Nephron (organoid): ENCODE results near the gene FAM221A.
A peak's percentile ranks its signal among the peaks of the same experiment; 100 is the strongest.
"Not testable (repeated sequence)": the region's sequence is repeated elsewhere in the genome, so short reads cannot be mapped to it uniquely, and the experiment has no call there.

Experiments used
- H3K27ac Mint-ChIP-seq, 3 experiments: 2 replicates each; pipeline ENCODE4 v1.8.0; 2020; ENCODE audit warnings: mixed read lengths in 3 of 3, mild to moderate bottlenecking in 2 of 3, moderate library complexity in 1 of 3
- H3K27me3 Mint-ChIP-seq: 2 replicates; pipeline ENCODE4 v1.8.0; 2021; ENCODE audit warnings: low read depth, mild to moderate bottlenecking, moderate library complexity, mixed read lengths
- H3K36me3 Mint-ChIP-seq: 2 replicates; pipeline ENCODE4 v1.8.0; 2020; ENCODE audit warnings: low read depth, mixed read lengths
- H3K4me1 Mint-ChIP-seq: 2 replicates; pipeline ENCODE4 v1.8.0; 2020; ENCODE audit warnings: mixed read lengths
- H3K4me3 Mint-ChIP-seq, 3 experiments: 2 replicates each; pipeline ENCODE4 v1.8.0; 2020; ENCODE audit warnings: mild to moderate bottlenecking in 3 of 3, mixed read lengths in 3 of 3, moderate library complexity in 2 of 3
- H3K9me3 Mint-ChIP-seq: 2 replicates; pipeline ENCODE4 v1.8.0; 2020; ENCODE audit warnings: mixed read lengths
- CTCF ChIP-seq, 3 experiments: fragments of 200-600 bp; sonication (generic); IDR thresholded peaks; one replicate each; pipeline ENCODE4 v1.5.0; 2021; ENCODE audit warnings: antibody characterized with exemption in 3 of 3; ENCODE audit not compliant: unreplicated experiment in 3 of 3

FAM221A gene

GRCh38 chr7:23664122-23664521 is 15.9 kb upstream of the FAM221A start:
- Mint-ChIP-seq H3K9me3 (peaks cover 4% of the 10 kb centered on the region), H3K27me3 (no peaks in the 10 kb centered on the region), H3K27ac (no peak overlapping the region), H3K36me3 (no peaks in the 10 kb centered on the region), H3K4me1 (peaks cover 5% of the 10 kb centered on the region), H3K4me3 (no peak overlapping the region)
- TF ChIP-seq CTCF (IDR thresholded peaks at IDR 0.05; ENCODE audit: unreplicated experiment in 3 of 3), result no peak

DNA sequence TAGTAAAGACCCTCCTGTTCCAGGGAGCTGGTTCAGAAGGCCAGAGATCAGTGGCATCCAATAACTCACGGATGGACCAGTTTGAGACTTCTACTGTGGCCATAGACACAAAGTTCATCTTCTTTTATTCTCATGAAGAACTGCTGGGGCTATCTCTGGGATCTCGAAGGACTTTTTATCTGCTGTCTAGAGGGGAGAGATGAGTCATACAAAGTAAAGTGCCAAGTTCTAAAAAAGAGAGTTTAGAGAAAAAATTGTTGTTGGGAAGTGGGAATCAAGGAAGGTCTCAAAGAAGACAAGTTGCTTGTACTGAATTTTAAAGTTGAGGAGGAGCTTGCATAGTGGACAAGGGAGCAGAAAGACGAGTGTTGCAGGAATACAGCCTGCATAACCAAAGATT is 8.0 kb upstream of the FAM221A start:
- TF ChIP-seq CTCF (IDR thresholded peaks at IDR 0.05; ENCODE audit: unreplicated experiment in 3 of 3), result no peak

DNA sequence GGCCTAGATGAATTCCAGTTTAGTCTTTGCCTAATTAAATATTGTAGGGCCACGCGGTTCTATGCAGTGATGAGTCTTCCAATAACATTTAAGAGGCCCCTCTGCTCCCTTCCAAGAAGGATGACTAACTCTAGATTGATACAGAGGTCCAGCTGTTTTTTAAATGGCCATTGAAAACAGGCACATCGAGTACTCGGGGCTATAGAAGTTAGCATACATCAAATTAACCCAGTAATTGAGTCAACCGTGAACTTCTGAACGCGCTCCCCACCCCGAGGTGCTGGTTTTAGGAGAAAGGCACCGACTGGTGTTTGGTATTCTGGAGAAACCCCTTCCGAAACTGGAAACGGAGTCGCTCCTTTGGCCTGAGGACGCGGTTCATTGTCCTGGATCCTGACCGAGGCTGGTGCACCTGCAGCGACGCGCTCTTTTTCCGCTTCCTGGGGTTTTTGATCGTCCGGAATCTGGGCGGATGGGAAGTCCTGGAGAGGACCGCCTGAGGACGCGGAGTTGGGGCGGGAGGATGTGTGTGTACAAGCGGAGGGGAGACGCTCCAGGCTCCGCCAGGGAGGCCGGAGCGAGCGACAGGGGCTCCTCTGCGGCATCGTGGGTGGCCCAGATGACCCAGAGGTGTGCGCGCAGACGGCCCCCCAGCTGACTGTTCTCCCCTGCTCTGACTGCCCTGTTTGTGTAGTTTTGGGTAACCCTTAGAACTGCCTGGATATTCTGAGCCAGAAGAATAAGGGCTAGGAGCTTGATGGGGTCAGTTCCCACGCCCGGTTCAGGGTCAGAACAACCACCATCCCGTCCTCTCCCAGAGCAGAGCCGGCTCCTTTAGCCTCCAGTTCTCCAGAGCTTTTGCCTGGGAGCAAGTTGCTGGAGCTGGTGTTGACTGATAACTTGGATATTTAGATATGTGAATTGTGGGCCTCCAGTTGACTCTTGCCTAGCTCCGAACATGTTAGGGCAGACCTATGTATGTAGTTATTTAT is 711 bp downstream of the FAM221A start:
- no peaks in the 10 kb centered on the region for H3K36me3 Mint-ChIP-seq
- no peak for TF ChIP-seq CTCF (IDR thresholded peaks at IDR 0.05; ENCODE audit: unreplicated experiment in 3 of 3)
- peak overlapping the region; percentile 70 to 90 (median 78) for H3K27ac Mint-ChIP-seq
- peaks cover 5% of the 10 kb centered on the region for H3K27me3 Mint-ChIP-seq
- no peaks in the 10 kb centered on the region for H3K4me1 Mint-ChIP-seq
- no peaks in the 10 kb centered on the region for H3K9me3 Mint-ChIP-seq
- peak overlapping the region; percentile 91 to 93 (median 92) for H3K4me3 Mint-ChIP-seq

More for the DNA sequence above, 8.0 kb upstream of the FAM221A start:
- H3K4me1 Mint-ChIP-seq, result no peaks in the 10 kb centered on the region
- H3K9me3 Mint-ChIP-seq, result no peaks in the 10 kb centered on the region
- H3K27ac Mint-ChIP-seq, result no peak overlapping the region
- no peaks in the 10 kb centered on the region for H3K36me3 Mint-ChIP-seq
- peaks cover 4% of the 10 kb centered on the region for H3K27me3 Mint-ChIP-seq
- no peak overlapping the region for H3K4me3 Mint-ChIP-seq

DNA sequence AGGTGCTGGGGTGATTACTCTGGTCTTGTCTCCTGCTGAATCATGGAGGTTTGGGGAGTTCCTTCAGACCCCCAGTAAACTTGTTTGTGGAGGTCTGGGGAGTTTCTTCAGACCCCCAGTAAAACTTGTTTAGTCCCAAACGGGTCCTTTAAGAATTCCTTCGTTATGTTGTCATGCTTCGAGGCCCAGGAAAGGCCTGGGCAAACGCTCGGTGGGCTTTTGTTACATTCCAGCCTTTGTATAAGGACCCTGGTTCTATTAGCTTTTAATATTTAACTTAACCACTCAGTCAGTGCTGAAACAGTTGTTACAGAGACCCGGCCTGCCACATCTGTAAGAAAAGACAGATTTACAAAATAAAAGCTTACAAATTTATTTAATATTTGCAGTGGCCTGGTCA is 4.0 kb downstream of the FAM221A start:
- not testable (repeated sequence) for H3K27me3 Mint-ChIP-seq, H3K4me1 Mint-ChIP-seq, H3K36me3 Mint-ChIP-seq, H3K9me3 Mint-ChIP-seq
- Mint-ChIP-seq H3K27ac (peak overlapping the region; percentile 95 to 96 (median 95)), H3K4me3 (peak overlapping the region; percentile 23 to 43 (median 34))

- Mint-ChIP-seq H3K4me1 (no peaks in the 10 kb centered on the region), H3K4me3 (no peak overlapping the region), H3K27me3 (no peaks in the 10 kb centered on the region), H3K27ac (peak overlapping the region; percentile 76 to 86 (median 80)), H3K9me3 (no peaks in the 10 kb centered on the region), H3K36me3 (peaks cover under 1% of the 10 kb centered on the region)
- TF ChIP-seq CTCF (IDR thresholded peaks at IDR 0.05; ENCODE audit: unreplicated experiment in 3 of 3), result no peak
These were observed 5.7 kb downstream of the FAM221A start for GRCh38 chr7:23685731-23686130.

- no peak for TF ChIP-seq CTCF (IDR thresholded peaks at IDR 0.05; ENCODE audit: unreplicated experiment in 3 of 3)
- peak overlapping the region in 1 of 3 experiments; percentile 25 for H3K27ac Mint-ChIP-seq
- H3K36me3 Mint-ChIP-seq, result peaks cover 10% of the 10 kb centered on the region
- H3K27me3 Mint-ChIP-seq, result no peaks in the 10 kb centered on the region
- no peaks in the 10 kb centered on the region for H3K4me1 Mint-ChIP-seq
- no peaks in the 10 kb centered on the region for H3K9me3 Mint-ChIP-seq
- no peak overlapping the region for H3K4me3 Mint-ChIP-seq
These were observed 7.0 kb downstream of the FAM221A start for GRCh38 chr7:23687011-23687410.
